DND-41 (cell line): ENCODE data around the gene LRG1.

ENCODE experiments used
- CTCF ChIP-seq: IDR thresholded peaks from 2 replicates; pipeline ENCODE4 v1.5.1; 2012; ENCODE audit warnings: borderline replicate concordance, low read length, moderate library complexity, mild to moderate bottlenecking; ENCODE audit not compliant: poor library complexity, severe bottlenecking; ENCODE audit errors: extremely low read depth
- EZH2 ChIP-seq: IDR thresholded peaks from 3 replicates; pipeline ENCODE4 v1.6.1; 2012; ENCODE audit warnings: borderline replicate concordance, low read depth, mild to moderate bottlenecking, moderate library complexity, low read length, inconsistent platforms; ENCODE audit not compliant: severe bottlenecking

- TF ChIP-seq CTCF (no peak), EZH2 (no peak)
Measured at GRCh38 chr19:4570402-4570801, 30.6 kb upstream of the LRG1 start.
